GM18517 (cell line): ENCODE data around the gene PSRC1.

Source experiments
- ATAC-seq: cut with Tn5 transposase; IDR thresholded peaks from one replicate; pipeline ENCODE4 v1.9.1; 2021; ENCODE audit warnings: mild to moderate bottlenecking, moderate library complexity; ENCODE audit not compliant: unreplicated experiment

PSRC1 gene

GRCh38 chr1:109248797-109249629, 33.9 kb downstream of the PSRC1 start, which contains the start of gene CELSR2:
TSS of gene CELSR2 (plus strand) at chr1:109249539. CDS start at chr1:109250080, 541 bp downstream.
- ATAC-seq: peak; percentile 59

DNA sequence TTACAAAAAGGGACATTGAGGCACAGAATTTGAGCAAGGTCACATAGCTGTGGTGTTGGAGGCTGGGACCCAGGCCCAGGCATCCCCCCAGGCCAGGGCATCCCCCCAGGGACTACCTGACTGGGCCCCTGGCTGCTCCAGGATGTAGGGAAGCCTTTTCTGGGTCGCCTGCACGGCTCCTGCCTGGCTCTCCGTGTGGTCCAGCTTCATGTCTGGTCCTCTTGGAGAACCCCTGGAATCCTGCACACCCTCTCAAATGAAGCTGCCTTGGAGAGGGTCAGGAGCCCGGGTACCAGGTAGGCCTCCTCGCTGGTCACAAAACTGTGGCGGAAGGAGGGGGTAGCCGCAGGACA, 34.5 kb downstream of the PSRC1 start:
- ATAC-seq: no peak

- no peak for ATAC-seq
These were observed 35.3 kb downstream of the PSRC1 start for GRCh38 chr1:109247401-109248365.

GRCh38 chr1:109246141-109246551, 36.8 kb downstream of the PSRC1 start:
- no peak for ATAC-seq

DNA sequence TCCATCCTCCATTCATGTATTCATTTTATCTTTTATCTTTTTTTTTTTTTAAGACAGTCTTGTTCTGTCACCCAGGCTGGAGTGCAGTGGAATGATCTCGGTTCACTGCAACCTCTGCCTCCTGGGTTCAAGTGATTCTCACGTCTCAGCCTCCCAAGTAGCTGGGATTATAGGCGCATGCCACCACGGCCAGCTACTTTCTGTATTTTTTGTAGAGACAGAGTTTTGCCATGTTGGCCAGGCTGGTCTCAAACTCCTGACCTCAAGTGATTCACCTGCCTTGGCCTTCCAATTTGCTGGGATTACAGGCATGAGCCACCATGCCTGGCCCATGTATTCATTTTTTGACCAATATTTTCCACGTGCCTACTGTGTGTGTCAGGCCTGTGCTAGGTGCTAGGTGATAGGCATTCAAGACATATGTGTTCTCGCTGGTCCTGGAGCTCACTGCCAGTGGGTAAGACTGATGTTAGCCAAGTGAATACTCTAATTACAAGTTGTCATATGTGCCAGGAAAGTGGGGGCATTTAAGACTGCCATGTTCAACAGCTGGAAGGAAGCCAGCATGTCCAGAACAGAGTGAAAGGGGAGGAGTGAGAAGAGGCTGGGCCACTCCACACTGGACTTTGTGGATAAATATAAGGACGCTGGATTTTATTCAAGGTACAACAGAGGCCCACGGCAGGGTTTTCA, 38.9 kb downstream of the PSRC1 start:
- ATAC-seq: no peak

DNA sequence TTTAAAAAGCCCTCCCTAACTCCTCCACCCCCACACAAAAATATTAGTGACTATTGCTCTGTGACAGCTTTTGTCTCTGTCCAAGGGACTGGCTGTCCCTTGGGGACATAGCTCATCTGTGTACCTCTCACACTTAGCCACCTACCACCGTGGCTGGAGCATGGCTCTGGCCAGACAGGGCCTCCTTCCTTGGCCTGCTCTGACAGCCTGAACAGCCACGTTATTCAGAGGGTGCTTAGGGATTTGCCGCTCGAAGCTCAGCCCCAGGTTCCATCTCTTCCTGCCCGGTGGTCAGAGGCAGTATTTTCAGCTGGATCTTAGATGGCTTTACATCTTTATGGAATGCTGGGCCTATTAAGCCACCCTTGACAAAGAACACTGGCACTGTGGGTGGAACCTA, 39.7 kb downstream of the PSRC1 start:
- no peak for ATAC-seq

DNA sequence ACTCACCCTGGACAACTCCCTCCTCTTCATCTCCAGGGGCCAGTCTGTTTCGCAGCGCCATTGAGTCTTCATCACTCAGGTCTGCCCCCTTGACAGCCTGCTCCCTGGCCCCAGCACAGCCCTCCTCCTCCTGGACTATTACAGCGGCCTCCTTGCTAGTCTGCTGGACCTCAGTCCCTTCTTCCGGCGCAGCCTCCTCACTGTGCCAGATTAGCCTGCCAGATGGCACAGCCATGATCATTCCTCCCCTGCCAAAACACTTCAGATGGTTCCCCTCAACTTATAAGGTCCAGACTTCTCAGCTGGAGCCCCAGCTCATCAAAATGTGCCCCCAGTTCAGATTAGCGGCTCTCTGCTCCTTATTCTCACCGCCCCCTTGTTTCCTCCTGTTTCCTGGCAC, 40.6 kb downstream of the PSRC1 start:
- no peak for ATAC-seq

DNA sequence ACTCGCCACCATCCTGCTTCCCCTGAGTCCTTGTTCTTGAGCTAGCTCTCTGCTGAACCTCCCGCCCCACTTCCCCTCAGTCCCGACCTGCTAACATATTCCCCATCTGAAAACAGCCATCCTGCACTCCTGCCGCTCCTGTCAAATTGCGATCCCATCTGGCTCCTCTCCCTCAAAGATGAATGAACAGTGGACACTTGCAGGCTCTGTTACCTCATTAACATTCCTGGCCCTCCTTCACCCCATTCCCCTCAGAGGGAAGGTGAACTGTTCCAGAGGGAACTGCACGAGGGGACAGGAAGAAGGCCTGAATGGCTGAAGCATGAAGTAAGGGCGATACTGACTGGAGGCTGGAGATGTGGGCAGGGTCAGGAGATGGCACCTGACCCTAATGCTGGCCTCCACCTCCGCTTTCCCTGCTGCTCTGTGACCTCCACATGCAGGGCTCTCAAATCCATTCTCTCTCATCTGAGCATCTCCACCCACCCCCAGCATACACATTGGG, 41.1 kb downstream of the PSRC1 start:
- no peak for ATAC-seq

DNA sequence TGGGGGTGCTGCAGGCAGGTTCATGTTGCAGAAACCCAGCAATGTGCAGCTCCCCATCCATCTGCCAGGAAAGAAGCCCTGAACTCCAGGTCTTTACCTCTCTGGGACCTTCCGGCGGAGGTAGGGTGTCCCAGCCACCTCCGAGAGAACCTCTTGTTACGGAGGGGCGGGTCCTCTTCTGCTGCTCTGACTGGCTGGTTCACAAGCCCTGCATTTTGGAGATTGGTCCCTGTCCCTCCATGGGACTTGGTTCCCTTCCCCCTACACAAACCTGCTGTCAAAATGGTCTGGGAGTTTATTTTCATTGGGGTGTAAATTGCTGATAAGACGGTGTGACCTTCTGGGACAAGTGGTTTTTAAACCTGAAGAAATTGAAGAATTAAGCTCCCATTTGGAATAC, 41.6 kb downstream of the PSRC1 start:
- no peak for ATAC-seq

DNA sequence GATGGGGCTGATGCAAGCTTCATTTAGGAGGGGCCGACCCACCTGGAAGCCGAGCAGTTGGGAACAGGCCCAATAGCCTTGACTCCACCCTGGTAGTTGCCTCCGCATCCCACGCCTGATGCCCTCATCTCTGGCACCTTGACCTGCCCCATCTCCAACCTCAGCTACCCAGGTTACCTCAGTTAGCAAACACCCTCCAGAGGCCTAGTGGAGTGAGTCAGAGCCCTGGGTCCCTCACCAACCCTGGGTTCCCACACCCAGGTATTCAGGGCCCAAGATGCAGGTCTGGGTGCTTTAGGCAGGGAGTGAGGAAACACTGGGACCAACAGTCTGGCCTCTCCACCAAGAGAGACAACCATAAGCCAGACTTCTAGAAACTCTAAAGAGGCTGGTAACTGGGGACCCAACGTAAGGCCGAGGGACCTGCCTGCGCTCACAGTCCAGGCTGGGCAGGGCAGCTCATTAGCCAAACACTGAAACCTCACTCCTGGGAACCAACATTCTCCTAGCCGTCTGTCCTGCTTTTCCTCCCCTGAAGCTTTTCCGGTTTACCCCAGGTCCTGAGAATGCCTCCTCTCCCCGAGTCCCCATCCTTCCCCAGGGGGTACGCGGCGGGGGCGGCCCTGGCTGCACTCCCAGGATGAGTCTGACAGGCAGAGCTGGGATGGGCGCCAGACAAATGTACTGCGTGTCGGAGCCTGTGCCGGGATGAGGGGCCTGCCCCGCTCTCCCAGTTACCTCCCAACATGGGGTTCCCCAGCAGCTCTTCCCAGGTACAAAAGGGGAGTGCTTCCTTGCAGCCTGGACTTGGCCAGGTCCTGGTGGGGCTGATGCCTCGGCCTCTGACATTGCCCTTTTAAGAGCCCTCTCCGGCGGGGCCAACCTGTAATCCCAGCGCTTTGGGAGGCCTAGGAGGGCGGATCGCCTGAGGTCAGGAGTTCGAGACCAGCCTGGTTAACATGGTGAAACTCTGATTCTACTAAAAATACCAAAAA, 42.5 kb downstream of the PSRC1 start:
- ATAC-seq: no peak

- ATAC-seq: peak; percentile 61
These were observed 43.4 kb downstream of the PSRC1 start for GRCh38 chr1:109239409-109240068.

GRCh38 chr1:109239047-109239408, 43.9 kb downstream of the PSRC1 start:
- ATAC-seq: no peak

DNA sequence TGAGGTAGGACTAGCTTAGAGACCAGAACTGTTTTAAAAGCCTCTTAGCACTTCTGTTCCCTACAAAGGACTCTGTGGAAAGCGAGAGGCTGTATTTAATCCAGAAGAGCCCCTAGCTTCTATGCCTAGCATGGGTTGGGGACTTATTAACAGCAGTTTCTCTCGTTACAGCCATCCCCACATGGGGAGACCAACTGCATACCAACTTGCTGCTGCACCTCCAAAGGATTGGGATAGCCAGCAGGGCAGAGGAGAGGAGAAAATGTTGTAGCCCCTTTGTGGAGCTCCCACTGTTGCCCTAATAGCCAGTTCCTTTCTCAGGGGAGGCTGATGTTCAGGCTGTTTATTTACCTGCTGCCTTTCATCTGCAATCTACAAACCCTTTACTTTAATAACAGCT, 44.6 kb downstream of the PSRC1 start:
- ATAC-seq: no peak

DNA sequence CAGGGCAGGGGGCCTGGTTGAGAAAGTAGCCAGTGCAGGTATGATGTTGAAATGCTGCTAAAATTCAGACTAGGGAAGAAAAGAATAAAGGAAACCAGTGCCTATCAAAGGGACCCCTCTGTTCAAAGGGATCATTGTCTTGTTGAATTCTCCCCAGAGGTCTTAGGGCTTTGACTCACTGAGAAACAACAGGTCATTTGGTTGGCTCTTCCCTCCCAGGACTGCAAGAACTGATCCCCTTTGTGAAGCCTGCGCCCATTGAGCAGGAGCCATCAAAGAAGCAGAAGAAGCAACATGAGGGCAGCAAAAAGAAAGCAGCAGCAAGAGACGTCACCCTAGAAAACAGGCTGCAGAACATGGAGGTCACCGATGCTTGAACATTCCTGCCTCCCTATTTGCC, 45.4 kb downstream of the PSRC1 start:
- ATAC-seq: no peak

DNA sequence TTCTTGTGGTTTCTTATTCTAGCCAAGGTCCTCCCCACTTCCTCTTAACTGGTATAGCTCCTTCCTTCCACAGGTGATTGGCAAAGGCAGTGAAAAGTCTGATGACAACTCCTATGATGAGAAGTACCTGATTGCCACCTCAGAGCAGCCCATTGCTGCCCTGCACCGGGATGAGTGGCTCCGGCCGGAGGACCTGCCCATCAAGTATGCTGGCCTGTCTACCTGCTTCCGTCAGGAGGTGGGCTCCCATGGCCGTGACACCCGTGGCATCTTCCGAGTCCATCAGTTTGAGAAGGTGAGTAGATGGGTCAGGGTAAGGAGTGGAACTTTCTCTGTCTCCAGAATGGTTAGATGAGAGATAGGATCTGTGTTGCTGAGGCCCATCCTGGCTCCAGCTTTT, 47.8 kb downstream of the PSRC1 start:
- ATAC-seq: no peak

- no peak for ATAC-seq
These were observed 51.9 kb downstream of the PSRC1 start for GRCh38 chr1:109231066-109231465.
